ENCODE results near the gene OR1F1.

OR1F1 gene

GRCh38 chr16:3214904-3215600 is 27.0 kb downstream of the OR1F1 start:
- H3K27ac ChIP-seq = no peak overlapping the region
- TF ChIP-seq ZFX (IDR thresholded peaks at IDR 0.05; ENCODE audit: borderline replicate concordance) = no peak
- TF ChIP-seq, protein P1, sequence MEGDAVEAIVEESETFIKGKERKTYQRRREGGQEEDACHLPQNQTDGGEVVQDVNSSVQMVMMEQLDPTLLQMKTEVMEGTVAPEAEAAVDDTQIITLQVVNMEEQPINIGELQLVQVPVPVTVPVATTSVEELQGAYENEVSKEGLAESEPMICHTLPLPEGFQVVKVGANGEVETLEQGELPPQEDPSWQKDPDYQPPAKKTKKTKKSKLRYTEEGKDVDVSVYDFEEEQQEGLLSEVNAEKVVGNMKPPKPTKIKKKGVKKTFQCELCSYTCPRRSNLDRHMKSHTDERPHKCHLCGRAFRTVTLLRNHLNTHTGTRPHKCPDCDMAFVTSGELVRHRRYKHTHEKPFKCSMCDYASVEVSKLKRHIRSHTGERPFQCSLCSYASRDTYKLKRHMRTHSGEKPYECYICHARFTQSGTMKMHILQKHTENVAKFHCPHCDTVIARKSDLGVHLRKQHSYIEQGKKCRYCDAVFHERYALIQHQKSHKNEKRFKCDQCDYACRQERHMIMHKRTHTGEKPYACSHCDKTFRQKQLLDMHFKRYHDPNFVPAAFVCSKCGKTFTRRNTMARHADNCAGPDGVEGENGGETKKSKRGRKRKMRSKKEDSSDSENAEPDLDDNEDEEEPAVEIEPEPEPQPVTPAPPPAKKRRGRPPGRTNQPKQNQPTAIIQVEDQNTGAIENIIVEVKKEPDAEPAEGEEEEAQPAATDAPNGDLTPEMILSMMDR (IDR thresholded peaks at IDR 0.05) = no peak

GRCh38 chr16:3215601-3216262 is 27.7 kb downstream of the OR1F1 start:
- TF ChIP-seq, protein P1 (IDR thresholded peaks at IDR 0.05) = no peak
- TF ChIP-seq ZFX (IDR thresholded peaks at IDR 0.05; ENCODE audit: borderline replicate concordance) = no peak
- H3K27ac ChIP-seq = no peak overlapping the region

GRCh38 chr16:3216263-3216640 is 28.2 kb downstream of the OR1F1 start:
- TF ChIP-seq, protein P1 (IDR thresholded peaks at IDR 0.05) = no peak
- no peak for TF ChIP-seq ZFX (IDR thresholded peaks at IDR 0.05; ENCODE audit: borderline replicate concordance)
- H3K27ac ChIP-seq = no peak overlapping the region

DNA sequence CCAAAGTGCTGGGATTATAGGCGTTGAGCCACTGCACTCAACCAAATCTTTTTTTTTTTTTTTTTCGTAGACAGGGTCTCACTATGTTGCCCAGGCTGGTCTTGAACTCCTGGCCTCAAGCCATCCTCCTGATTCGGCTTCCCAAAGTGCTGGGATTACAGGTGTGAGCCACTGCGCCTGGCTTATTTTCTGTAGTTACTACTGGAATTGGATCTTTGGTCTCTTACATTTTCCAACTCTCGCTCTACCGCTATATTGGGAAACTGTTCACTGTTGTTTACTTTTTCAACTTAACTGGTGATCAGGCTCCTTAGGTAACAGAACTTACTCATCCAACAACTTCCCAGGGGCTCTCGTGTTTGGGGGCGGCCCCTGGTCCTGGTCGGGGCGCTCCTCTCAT is 32.8 kb downstream of the OR1F1 start:
- no peak overlapping the region for H3K27ac ChIP-seq
- no peak for TF ChIP-seq ZFX (IDR thresholded peaks at IDR 0.05; ENCODE audit: borderline replicate concordance)
- TF ChIP-seq, protein P1 (IDR thresholded peaks at IDR 0.05) = no peak

DNA sequence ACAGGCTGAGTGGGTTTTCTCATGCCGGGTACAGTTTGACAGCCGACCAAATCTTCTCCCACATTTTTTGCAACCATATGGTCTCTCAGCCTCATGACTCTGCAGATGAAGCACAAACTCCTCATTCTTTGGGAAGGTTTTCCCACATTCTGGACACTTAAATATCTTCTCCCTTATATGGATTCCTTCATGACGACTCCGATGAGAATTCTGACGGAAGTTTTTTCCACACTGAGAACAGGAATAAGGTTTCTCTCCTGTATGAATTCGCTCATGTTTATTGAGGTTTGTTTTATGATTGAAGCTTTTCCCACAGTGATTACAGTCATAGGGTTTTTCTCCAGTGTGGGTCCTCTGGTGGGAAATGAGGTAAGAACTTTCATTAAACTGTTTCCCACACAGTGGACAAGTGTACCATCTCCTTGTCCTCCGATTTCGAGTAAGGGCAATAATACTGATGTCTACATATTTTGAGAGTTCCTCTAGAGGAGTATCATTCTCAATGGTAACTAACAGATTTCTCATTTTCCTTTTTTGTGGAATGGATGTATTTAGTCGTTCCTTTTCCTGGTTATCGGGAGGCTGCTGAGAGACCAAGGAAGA is 36.0 kb downstream of the OR1F1 start:
- TF ChIP-seq, protein P1 (IDR thresholded peaks at IDR 0.05) = no peak
- no peak for TF ChIP-seq ZFX (IDR thresholded peaks at IDR 0.05; ENCODE audit: borderline replicate concordance)
- no peak overlapping the region for H3K27ac ChIP-seq

- peak overlapping the region; percentile 81 for H3K27ac ChIP-seq
- TF ChIP-seq, protein P1 (IDR thresholded peaks at IDR 0.05) = no peak
- TF ChIP-seq ZFX (IDR thresholded peaks at IDR 0.05; ENCODE audit: borderline replicate concordance) = no peak
These were observed 46.5 kb downstream of the OR1F1 start for GRCh38 chr16:3234543-3234856.
